Measurements from ENCODE around the gene DAB1. TPM values are rescaled to one million over a fixed set of nuclear protein-coding genes. Genes with fewer than 3 reads are reported as not detected.

DAB1 gene
- total and polyA plus RNA-seq, 2 of the 8 experiments (the other 6 are each of a cell fraction or from before 2014, with no cell fraction given), result 4.4 to 11.8 TPM

GRCh38 chr1:57404884-57405283 is 19.0 kb downstream of the DAB1 start (continued):
- TF ChIP-seq KDM4A (IDR thresholded peaks at IDR 0.05; ENCODE audit: low read depth, low read length, severe bottlenecking) (no peak), FOSL1 (IDR thresholded peaks at IDR 0.05; ENCODE audit: insufficient read depth, low read depth, low read length) (no peak), CEBPB (IDR thresholded peaks at IDR 0.05; ENCODE audit: low read depth, low read length) (no peak), CTBP2 (IDR thresholded peaks at IDR 0.05; ENCODE audit: borderline replicate concordance, insufficient read depth, insufficient read length, low read length) (no peak), SIN3A (conservative IDR thresholded peaks at IDR 0.05 in 1 of 2, IDR thresholded peaks at IDR 0.05 in 1 of 2; ENCODE audit: low read depth in 1 of 2, low read length in 2 of 2) (no peak)

Measured in H1 (cell line).